GM13976 (cell line): Measurements from ENCODE around the gene IL11RA.
A peak's percentile ranks its signal among the peaks of the same experiment; 100 is the strongest.

Source experiments
- DNase-seq: peaks from one replicate; pipeline ENCODE4 v3.0.0; 2012; ENCODE audit warnings: low spot score
- in situ Hi-C: fragments of 300-500 bp; cut with MboI; formaldehyde crosslinking; loops from one replicate; pipeline ENCODE4 v1.12.0; 2022; ENCODE audit warnings: low sequenced_read_pairs, mixed read lengths, inconsistent platforms; ENCODE audit not compliant: unreplicated experiment
- TF ChIP-seq, protein P1 (sequence below): IDR thresholded peaks from 2 replicates; pipeline ENCODE4 v1.5.1; 2012; ENCODE audit warnings: borderline replicate concordance, mild to moderate bottlenecking; ENCODE audit not compliant: insufficient read depth; ENCODE audit errors: extremely low read depth, missing control alignments, control extremely low read depth

IL11RA gene

DNA sequence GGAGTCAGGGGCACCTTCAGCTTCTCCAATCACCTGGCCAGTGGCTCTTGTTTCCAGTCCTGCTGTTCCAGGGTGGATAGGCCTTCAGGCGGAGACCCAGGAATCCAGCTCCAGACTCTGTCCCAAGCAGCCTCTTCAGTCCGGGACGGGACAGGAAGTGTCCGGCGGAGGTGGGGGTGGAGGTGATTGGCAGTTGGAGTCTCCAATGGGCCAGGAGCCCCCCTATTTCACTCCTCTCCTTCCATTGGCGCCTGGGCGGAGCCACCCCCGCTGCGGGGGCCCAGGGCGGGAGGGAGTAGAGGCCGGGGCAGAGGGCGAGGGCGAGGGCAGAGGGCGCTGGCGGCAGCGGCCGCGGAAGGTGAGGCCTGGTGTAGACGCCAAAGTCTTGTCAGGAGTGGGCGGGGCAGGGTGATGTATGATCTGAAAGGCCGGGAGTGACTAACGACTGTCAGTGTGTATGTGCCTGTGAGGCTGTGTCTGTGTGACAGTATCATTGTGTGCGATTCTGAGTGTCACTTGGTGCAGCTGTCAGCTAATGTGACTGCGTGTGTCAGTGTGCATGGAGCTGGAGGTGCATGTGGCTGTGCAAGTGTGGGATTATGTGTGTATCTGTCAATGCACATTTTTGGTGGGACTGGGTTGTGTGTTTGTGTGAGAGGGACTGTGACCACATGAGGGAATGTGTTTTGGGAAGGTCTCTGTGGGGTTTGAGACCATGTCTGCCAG lies at the start of gene IL11RA:
Gene IL11RA (plus strand): TSS at position 310 of the 726 bp plus-strand sequence. CDS start 3,033 bp downstream, outside the sequence.
- in situ Hi-C loops, result no loop called here
- DNase-seq, result no peak
- TF ChIP-seq, protein P1, sequence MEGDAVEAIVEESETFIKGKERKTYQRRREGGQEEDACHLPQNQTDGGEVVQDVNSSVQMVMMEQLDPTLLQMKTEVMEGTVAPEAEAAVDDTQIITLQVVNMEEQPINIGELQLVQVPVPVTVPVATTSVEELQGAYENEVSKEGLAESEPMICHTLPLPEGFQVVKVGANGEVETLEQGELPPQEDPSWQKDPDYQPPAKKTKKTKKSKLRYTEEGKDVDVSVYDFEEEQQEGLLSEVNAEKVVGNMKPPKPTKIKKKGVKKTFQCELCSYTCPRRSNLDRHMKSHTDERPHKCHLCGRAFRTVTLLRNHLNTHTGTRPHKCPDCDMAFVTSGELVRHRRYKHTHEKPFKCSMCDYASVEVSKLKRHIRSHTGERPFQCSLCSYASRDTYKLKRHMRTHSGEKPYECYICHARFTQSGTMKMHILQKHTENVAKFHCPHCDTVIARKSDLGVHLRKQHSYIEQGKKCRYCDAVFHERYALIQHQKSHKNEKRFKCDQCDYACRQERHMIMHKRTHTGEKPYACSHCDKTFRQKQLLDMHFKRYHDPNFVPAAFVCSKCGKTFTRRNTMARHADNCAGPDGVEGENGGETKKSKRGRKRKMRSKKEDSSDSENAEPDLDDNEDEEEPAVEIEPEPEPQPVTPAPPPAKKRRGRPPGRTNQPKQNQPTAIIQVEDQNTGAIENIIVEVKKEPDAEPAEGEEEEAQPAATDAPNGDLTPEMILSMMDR, result no peak

DNA sequence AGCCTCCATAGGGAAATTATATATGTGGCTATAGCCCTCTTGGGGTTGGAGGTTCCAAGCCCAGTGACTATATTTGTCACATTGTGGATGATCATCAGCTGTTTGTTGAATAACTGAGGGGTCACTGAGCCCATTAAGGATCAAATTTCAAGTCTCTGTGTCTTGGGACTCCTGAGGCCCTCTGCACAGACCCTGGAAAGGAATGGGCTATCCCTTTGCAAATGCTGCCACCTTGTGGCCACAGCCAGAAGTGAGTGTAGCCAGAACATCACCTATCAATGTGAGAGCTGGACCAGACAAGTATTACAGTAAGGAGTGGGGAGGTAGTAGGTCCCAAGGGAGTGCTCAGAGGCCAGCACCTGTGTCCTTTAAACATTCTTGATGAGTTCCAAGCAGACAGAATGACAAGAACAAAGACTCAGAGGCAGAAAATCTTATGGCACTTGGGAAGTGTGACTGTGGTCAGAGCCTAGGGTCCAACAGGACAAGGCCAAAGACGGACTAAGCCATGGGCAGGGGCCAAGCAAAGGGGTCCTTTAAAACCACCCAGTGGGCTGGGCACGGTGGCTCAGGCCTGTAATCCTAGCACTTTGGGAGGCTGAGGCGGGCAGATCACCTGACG lies 48.3 kb upstream of the IL11RA start:
- DNase-seq, result peak; percentile 87
- in situ Hi-C loops, result loop anchor here (10.0 kb wide), 2 partner anchors 169 to 199 kb away; no protein-coding TSS in a partner anchor
- TF ChIP-seq, protein P1, result peak; percentile 89

DNA sequence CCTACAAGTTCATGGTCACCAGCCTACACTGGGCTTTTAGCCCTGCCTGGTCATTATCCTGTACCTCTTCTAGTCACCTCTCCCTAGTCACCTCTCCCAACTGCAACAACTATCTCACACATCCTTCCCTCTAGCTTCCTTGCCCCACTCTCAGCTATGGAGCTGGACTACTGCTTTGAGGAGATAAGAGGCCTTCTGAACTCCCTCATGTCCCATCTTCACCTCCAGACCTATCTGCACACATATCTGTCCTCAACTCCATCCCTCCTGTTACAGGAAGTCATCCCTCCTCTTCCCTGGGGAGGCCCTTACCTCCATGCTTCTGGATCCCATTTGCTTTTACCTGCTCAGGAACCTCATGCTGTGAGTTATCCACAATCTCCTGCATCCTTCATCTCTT lies 45.8 kb upstream of the IL11RA start:
- no peak for DNase-seq
- in situ Hi-C loops, result loop anchor here (10.0 kb wide), 2 partner anchors 171 to 201 kb away; no protein-coding TSS in a partner anchor

DNA sequence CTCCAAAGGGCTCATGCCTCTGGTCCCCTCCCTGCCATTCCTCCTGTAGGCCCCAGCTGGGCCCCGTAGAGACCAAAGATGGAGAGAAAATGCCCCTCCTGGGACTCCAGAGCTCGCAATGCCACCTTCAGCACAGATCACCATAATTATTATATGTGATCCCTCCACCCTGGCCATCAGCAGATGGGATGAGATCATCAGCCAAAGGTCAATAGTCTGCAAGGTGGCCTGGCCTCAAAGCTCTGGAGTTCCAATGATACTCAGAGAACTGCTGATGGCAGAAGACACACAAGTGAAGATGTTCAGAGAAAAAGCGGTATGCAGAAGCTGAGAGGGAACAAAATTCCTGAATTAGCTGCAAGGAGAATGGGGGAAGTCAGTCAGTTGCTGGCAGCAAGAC lies 45.1 kb upstream of the IL11RA start:
- no peak for DNase-seq
- TF ChIP-seq, protein P1, result no peak
- in situ Hi-C loops, result loop anchor here (10.0 kb wide), 2 partner anchors 172 to 202 kb away; no protein-coding TSS in a partner anchor

More for the DNA sequence above, 45.8 kb upstream of the IL11RA start:
- TF ChIP-seq, protein P1, result no peak

DNA sequence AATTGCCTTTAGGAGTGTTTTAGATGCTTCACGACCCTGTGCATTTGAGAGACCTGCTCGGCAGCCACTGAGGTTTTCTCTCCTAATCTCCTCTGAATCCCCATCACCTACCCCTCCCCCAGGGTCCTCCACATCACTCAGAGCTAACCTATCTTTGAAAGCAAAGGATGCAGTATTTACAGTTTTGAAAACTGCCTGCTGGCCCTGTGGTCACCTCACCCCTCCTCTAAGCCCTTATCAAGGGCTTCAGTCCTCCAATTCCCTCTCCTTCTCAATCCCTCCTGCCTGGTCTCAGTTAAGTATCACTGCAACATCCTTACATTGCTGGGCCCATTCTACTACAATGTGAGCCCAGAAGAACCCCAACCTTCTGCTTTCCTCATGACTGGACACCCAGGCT lies 44.7 kb upstream of the IL11RA start:
- TF ChIP-seq, protein P1, result no peak
- in situ Hi-C loops, result loop anchor here (10.0 kb wide), 2 partner anchors 173 to 203 kb away; no protein-coding TSS in a partner anchor
- DNase-seq, result no peak

DNA sequence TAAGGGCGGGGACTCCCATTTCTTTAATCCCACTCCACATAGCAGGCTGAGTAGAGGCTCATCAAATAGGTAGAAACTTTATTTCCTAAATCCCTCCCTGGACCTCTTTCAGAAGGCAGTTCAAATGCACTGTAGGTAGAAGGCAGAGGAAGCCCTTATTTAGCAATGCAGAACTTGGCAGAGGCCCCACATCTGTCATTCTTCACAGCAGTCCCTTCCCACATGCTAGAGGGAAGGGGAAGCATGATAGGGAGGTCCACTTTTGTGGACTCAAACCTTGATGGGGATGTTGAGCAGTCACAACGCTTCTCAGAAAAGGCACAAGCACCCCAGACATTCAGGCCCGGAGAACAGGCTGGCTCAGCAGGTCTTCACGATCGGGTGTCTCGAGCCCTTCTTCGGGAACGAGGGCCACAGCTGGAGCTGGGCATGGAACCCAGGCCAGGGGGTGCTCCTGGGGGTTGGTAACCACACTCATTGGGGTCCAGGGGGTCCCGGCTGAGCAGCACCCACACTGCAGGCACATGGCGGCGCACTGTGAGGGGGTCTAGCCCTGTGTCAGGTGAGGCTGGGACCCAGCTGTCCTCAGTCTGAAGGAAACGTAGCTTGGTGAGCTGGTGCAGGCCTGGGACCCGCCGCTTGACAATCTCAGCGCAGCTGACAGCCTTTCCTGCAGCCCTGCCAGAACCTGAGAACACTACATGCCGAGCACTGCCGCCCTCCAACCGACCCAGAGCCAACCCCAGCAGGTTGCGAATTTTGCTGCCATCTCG lies 41.4 kb upstream of the IL11RA start:
- in situ Hi-C loops, result no loop called here
- DNase-seq, result no peak
- TF ChIP-seq, protein P1, result no peak
